CD4-positive, alpha-beta T cell treated with Interleukin-6 for 4 hours (primary cell): ENCODE data around the gene UBE2J2.
A peak's percentile ranks its signal among the peaks of the same experiment; 100 is the strongest.
"Not testable (repeated sequence)": the region's sequence is repeated elsewhere in the genome, so short reads cannot be mapped to it uniquely, and the experiment has no call there.

Source experiments
- DNase-seq: peaks from one replicate; pipeline ENCODE4 v3.0.0-alpha.2; 2020; ENCODE audit warnings: mixed read lengths

Gene UBE2J2

DNA sequence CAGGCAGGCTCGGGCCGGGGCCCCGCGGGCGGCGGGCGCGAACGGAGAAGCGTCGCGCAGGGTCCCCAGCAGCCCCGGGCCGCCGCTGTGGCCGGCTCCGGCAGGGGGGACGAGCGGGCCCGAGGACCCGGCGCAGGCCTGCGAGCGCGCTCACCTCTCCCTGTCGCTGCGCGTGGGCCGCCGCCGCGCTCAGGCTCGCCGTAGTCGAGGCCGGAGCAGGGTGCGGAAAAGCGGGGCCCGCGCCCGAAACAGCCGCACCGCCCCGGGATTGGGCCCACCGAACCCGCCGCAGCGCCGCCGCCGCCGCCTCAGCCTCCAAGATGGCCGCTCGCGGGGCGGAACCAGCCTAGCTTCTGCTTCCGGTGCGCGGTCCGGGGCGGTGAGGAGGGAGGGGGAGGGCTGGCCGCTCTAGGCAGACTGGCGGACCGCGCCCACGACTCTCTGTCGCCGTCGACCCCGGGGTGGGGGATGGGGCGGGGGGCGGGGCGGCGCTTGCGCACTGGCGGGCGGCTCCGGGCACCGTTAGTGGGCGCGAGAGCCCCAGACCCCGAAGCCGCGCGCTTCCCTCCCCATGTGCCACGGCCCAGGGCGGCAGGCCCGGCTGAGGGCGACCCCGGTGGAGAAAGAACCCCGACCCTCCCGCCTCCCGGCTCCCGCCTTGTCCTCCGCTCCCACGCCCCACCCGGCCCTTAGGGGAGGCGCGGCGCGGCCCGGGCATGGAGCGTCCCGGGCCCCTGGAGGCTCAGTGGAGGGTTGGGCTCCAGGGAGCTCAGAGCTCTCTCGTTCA lies at the start of gene UBE2J2:
TSS of gene UBE2J2 (minus strand) at position 343 of the 787 bp plus-strand sequence. CDS start 5,862 bp downstream, outside the sequence.
- DNase-seq, result peak; percentile 95

DNA sequence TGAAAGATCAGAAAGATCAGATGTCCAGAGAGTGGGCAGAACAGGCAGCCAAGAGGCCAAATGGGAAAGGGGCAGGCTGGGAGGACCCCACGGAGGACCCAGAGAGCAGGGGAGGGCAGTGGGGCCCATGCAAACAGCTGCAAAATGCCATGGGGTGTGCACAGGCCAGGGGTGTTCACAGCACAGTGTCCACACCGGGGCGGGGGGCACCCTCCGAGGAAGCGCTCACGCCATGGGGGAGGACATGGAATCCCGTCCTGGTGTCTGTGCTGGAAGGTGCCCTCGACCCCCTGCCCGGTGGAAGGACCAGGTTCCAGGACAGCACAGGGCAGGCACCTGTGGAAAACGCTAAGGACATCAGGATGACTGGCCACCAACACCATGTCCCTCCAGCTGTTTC lies 49.3 kb upstream of the UBE2J2 start:
- no peak for DNase-seq

DNA sequence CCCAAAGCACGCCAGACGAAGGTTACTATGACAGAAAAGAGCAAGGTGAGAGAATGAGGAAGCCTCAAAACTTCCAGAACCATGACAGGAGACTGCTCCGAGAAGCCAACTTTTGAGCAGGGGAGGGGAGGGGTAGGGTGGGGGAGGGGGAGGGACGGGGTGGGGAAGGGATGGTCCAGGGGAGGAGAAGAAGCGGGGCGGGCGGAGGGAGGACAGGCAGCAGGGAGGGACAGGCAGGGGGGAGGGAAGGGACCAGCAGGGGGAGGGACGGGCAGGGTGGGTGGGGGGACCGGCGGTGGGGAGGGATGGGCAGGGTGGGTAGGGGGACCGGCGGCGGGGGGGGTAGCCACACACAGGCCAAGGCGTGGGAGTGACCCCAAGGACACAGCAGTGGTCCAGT lies 48.8 kb upstream of the UBE2J2 start:
- DNase-seq, result no peak

DNA sequence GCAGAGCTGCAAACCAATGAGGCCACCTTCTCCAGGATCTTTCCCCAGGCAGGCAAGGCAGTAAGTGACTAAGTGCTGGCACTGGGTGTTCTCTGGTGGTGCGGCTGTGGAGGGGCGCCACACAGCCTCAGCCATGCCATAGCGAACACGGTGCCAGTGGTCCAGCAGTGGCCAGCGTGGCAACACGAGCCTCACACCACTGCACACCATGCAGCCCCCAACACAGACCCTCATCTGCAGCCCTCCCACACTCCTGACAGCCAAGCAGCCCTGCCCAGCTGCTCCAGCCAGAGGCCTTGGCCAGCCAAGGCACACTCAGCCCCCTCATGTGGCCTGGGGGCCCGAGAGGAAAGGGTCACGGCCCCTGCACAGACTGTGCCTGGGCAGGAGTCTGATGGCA lies 47.8 kb upstream of the UBE2J2 start:
- no peak for DNase-seq

DNA sequence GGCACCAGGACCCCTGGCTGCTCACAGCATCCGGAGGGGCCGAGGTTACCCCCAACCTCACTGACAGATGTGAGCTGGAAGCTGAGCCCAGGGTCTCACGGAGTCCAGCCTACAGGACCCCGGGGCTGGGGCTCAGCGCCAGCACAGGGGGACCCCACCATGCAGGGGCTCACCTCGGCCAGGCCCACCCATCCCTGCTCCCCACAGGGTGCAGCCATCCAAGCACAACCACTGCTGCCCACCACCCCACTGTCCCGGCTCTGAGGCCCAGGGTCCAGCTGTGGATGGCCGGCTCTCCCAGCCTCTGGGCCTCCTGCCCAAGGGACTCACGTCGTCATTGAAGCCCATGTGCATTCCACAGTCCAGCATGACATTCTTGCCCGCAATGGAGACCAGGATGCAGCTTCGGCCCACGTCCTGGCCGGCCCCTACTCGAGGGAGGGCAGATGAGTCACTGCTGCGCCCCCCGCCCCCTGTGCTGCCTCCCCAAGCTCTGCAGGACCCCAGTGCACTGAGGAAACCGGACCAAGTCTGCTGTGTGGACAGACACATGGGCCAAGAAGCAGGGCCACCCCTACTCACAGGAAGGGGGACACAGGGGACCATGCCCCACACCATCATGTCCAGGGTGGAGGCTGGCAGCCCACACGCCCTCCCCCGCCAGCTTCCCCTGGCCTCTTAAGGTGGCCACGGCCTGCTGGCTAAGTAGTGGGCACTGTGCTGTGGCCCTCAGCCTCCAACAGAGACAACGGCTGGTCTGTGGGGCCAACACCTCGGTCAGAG lies 47.2 kb upstream of the UBE2J2 start:
- no peak for DNase-seq

DNA sequence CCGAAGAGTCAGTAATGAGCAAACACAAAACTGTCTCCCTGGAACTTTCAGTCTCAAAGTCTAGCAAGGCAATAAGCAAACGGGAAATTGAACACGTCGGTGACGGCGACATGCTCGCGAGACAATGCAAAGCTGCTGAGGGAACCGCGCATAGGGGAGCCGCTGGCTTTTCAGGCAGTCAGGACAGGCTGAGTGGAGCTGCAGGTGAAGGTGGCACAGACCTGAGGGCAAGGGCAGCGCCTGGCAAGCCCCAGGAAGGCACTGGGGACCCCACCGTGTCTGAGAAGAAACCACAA lies 45.9 kb upstream of the UBE2J2 start:
- no peak for DNase-seq

DNA sequence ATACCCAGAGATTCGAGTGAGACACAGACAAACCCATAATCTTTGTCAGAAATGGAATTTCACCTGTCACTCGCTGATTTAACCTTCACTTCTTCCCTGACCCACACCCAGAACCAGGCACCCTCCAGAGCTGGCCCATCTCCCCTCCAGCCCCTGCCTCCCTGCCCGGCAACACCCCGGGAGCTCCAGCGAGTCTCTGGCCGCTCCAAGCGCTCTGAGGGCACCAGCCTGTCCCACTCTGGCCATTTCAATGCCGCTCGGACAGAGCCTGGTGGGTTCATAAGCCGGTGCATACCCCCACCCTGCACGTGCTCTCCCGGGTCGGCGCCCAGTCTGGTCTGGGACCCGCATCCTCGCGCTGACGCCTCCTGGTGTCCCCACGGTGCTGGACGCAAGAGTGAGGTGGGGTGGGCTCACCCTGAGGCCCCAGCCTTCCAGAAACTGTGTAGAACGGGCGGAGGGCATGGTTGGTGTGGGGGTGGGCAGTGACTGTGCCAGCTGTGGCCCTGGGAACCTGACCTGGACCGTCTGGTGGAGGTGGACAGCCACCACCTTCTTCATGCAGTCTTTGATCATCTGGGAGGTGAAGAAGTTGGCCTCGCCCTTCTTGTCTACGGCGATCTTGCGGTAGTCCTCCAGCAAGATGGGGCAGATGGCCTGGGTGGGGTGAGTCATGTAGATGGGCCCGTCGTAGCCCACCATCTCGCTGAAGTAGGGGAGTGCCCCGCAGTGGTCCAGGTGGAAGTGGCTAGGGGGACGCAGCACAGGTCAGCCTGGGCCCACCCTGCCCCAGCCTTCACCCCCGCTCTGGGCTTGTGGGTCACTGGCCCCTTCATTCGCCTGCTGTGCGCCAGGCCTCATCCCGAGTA lies 45.4 kb upstream of the UBE2J2 start:
- no peak for DNase-seq

DNA sequence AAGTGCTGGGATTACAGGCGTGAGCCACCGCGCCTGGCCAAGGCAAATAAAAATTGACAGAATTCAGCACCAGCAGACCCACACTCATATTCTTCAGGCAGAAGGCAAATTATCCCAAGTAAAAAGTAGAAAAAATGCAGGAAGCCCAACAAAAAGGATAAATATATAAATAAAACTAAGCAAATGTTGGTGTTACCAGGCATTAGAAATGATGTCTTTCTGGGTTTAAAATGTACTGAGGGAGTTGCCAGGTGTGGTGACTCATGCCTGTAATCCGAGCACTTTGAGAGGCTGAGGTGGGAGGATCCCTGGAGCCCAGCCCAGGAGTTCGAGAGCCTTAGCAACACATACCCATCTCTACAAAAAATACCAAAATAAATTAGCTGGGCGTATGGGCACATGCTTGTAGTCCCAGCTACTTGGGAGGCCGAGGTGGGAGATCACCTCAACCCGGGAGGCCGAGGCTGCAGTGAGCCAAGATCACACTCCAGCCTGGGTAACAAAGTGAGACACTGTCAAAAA lies 44.5 kb upstream of the UBE2J2 start:
- no peak for DNase-seq

DNA sequence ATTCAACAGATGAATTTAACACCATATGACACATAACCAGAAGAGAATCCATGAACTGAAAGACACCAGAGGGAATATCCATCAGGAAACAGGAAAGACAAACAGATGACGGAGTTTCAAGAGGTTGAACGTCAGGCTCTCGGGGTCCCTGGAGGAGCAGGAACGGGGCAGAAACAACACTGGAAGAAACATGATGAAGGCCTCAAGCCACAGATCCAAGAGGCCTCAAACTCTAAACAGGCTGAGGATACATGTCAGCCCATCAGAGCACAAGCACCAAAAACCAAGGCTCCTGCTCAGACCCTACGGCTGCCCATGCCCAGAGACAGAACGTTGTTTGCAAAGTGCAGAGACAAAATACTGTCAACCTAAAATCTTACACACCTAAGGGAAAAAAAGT lies 43.8 kb upstream of the UBE2J2 start:
- no peak for DNase-seq

DNA sequence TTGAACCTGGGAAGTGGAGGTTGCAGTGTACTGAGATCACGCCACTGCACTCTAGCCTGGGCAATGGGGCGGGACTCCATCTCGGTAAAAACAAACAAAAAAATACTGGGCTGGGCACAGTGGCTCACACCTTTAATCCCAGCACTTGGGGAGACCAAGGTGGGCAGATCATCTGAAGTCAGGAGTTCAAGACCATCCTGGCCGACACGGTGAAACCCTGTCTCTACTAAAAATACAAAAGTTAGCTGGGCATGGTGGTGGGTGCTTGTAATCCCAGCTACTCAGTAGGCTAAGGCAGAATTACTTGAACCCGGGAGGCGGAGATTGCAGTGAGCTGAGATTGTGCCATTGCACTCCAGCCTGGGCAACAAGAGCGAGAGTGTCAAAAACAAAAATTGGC lies 42.5 kb upstream of the UBE2J2 start:
- DNase-seq, result not testable (repeated sequence)

DNA sequence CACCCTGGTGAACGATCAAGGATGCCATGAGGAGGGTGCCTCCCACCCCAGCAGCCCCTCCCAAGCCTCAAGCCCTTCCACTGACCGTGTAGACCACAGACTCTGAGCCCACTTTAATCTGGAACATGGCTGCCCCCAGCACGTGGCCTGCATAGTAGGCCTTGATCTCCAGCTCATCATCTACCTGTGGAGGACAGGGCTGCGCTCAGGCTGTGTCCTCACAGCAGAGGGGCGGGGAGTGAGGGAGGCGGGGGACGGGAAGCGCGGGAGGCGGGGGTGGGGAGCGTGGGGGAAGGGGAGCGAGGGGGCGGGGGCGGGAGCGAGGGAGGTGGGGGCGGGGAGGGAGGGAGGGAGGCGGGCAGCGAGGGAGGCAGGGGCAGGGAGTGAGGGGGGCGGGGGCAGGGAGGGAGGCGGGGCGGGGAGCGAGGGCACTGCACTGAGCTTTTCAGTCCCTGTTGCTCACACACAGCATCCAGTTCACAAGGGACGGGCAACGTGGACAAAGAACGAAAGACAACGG lies 41.8 kb upstream of the UBE2J2 start:
- DNase-seq, result no peak

DNA sequence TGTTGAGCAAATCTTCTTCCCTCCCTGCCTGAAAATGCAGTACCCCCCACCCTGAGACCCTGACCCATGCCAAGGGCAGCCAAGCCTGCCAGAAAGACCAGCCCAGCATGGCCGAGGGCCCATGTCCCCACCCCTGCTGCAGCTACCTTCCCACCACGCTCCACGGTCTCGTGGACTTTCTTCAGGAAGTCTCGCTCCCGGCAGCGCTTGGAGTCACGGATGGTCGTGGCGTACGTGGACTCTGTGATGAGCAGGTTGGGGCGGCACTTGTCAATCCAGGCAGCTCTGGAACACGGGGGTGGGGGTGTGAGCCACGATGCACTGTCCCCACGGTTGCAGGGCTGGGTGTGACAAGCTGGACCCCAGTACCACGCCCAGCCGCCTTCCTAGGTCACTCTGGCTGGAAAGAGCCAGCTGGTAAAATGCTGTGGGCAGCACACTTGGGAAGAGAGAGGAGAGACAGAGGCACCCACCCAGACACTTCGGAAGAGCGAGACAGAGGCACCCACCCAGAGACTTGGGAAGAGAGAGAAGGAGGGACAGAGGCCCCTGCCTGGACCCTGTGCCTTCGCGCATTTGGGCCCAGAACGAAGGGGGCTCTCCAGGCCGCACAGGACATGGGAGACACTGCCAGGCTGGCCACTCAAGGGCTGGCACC lies 41.2 kb upstream of the UBE2J2 start:
- DNase-seq, result no peak

DNA sequence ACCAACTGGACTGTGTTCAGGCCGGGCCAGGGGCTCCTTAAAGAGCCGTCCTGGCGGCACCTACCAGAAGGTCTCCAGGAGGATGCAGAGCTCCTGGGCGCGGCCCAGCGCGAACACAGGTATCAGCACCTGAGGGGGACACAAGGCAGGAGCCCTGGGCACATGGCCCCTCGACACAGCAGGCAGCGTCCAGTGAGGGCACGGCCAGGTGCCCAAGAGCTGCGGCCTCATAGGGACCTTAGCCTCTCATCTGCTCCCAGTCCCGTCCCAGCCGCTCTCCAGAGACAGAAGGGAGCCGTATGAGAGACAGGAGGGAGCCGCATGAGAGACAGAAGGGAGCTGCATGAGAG lies 40.6 kb upstream of the UBE2J2 start:
- no peak for DNase-seq

DNA sequence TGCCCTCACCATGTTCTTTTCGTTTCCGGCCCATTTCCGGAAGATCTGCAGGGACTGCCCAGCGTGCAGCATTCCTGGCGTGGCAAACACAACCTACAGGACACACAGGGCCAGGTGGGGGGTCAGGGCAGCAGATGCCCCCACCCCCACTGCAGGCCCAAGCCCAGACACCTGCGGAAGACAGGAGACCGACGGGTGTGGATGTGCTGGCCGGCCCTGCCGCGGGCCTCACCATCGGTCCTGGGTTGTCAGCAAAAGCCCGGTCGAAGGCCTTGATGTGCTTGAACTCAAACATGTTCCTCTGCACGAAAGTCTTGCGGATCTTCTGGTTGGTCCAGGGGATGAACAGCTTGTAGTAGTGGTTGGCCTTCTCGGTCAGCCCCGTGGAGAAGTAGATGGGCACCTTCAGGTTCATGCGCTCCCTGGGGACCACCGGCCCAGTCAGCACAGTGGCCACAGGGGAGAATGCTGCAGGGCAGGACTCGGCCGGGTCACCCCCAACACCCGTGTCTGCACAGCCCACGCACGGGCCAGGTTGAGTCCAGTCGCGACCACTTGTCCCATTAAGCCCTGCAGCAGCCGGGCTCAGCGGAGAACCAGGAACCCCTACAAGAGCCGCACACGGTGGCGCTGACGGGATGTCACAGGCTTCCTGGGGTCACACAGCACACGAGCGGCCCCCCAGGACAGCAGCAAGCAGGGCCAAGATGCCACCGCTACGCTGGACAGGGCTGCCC lies 40.0 kb upstream of the UBE2J2 start:
- no peak for DNase-seq

DNA sequence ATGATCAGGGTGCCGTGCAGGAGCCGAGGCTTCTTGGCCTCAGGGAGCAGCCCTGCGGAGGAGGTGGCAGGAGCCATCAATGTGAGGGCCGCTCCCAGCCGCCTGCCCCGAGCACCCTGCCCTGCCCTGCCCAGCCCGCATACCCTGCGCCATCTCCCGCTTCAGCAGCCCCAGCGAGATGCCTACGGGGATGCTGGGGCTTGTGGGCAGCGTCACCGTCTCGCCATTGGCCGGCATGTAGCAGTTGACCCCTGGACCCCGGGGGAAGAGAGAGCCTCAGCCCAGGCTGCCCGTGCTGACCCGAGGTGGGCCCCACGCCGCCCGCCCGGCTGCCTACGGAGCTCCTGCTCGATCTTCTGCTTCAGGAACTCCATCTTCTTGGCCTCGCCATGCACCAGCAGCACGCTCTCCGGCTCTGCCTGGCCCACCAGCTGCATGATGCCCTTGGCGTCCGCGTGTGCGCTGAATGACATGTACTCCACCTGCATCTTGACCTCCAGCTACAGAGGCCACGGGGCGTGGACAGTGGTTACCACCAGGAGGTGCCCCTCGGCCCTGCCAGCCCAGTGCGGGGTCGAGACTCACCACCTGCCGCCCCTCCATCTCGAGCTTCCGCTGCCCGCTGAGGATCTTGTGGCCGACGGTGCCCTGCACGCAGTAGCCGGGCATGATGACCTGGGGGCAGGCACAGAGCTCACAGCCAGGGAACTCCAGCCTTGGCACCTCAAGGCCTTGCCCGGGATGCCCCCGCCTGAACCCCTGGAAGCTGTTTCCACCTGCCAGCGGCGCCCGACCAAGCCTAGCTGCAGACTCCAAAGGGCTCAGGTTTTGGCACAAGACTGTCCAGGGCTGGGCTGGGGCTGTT lies 39.0 kb upstream of the UBE2J2 start:
- no peak for DNase-seq

DNA sequence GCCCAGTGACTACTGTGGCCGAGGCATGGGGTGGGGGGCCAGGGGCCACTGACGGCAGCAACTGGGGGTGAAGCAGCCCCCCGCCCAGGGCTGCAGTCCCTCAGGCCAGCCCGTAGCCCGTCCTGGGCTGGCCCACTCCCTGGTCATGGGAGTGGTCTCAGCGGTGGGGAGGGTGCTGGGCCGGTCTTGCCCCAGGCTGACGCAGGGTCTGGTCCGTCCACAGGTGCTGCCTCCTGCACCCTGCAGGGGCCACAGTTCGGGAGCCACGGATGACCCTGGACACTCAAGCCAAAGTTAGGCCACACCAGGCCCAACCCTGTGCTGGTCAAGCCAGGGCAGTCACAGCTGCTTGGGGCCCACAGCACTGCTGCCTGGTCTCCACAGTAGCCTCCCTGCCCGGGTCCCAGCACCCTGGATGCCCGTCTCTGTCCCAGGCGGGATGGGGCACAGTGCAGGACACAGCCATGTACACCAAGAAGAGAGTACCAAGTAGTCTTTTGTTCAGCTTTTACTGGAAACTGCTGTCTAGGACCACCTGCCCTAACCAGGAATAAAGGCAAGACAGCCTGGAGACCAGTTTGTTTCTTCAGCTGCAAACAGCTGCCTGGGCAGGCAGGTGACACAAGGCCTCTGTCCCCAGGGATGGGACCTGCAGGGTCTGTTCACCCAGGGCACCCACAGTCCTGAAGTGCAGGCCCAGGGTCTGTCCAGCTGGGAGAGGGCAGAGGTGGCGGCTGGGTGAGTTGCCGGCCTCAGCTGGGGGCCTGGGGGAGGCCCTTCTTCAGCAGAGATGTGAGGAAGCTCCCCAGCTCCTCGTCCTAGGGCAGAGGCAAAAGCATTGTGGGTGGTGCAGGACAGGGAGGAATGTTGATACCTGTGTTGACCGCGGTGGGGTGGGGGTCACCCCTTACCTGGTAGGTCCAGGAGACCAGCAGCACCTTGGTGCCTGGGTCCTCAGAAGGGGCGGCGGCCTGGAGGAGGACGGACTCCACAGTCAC lies 37.8 kb upstream of the UBE2J2 start:
- DNase-seq, result no peak

DNA sequence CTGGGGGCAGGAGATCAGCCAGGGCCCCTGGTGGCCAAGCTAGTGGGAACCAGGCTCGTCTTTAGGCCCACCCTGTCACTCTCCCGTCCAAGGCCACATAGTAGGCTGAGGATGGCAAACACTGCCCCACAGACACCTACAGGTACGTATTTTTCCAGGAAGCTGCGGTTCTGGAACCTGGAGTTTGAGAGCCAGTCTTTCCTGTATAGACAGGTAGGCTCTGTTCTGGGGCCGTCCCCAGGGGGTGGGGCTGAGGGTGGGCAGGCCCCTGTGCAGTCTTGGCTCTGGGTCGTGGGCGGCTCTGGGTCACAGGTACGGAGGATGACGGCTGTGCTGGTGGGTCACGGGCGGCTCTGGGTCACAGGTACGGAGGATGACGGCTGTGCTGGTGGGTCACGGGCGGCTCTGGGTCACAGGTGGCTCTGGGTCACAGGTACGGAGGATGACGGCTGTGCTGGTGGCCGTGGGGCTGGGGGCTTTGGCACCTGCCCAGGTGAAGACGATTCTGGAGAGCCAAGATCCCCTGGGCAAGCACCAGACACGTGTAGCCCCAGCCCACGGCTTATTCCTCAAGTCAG lies 36.9 kb upstream of the UBE2J2 start:
- DNase-seq, result no peak

DNA sequence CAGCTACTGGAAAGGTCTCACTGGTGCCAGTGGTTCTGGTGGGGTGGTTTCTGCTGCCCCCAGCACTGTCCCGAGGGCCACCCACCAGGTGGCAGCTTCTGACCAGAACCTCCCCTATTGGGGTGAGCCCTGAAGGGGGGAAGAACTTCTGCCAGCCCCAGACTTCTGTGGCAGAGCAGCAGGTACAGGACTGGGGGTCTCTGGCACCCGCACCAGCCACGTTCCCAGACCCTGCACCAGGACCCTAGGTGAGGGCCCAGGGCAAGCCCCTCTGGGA lies 36.4 kb upstream of the UBE2J2 start:
- DNase-seq, result no peak
